Spleen (tissue), 11 donors: ENCODE results near the gene APOC3. TPM values are rescaled to one million over a fixed set of nuclear protein-coding genes. Genes with fewer than 3 reads are reported as not detected.
A peak's percentile ranks its signal among the peaks of the same experiment; 100 is the strongest.
"Not testable (repeated sequence)": the region's sequence is repeated elsewhere in the genome, so short reads cannot be mapped to it uniquely, and the experiment has no call there.

ENCODE experiments used
- DNase-seq: peaks from one replicate; pipeline ENCODE4 v3.0.0-alpha.2; 2020
- H3K27ac ChIP-seq, 8 donors: fragments of 200-600 bp; sonication (generic) in 7 of 8; 1 replicate in 4 of 8; 2 replicates in 4 of 8; pipeline versions ENCODE4 v1.5.0 to v1.8.0; 2016 to 2021; ENCODE audit warnings: inconsistent platforms in 4 of 8, mild to moderate bottlenecking in 4 of 8, moderate library complexity in 1 of 8
- H3K27me3 ChIP-seq, 7 donors: fragments of 200-600 bp; sonication (generic) in 6 of 7; replicated peaks in 1 of 7; 1 replicate in 4 of 7; 2 replicates in 3 of 7; pipeline versions ENCODE4 v1.5.0 to v1.8.0; 2016 to 2021; ENCODE audit warnings: inconsistent platforms in 3 of 7, mild to moderate bottlenecking in 1 of 7
- H3K36me3 ChIP-seq, 6 donors: fragments of 200-600 bp; sonication (generic) in 5 of 6; 1 replicate in 4 of 6; 2 replicates in 2 of 6; pipeline versions ENCODE4 v1.5.0 to v1.8.0; 2016 to 2021; ENCODE audit warnings: inconsistent platforms in 2 of 6
- H3K4me1 ChIP-seq, 6 donors: fragments of 200-600 bp; sonication (generic) in 5 of 6; 1 replicate in 3 of 6; 2 replicates in 3 of 6; pipeline versions ENCODE4 v1.5.0 to v1.8.0; 2016 to 2021; ENCODE audit warnings: inconsistent platforms in 3 of 6
- H3K4me3 ChIP-seq, 8 donors: fragments of 200-600 bp; sonication (generic) in 7 of 8; 1 replicate in 4 of 8; 2 replicates in 4 of 8; pipeline versions ENCODE4 v1.5.0 to v1.8.0; 2016 to 2021; ENCODE audit warnings: inconsistent platforms in 4 of 8, mild to moderate bottlenecking in 4 of 8, moderate library complexity in 2 of 8
- H3K9me3 ChIP-seq, 8 donors: fragments of 200-600 bp; sonication (generic) in 7 of 8; 1 replicate in 4 of 8; 2 replicates in 4 of 8; pipeline versions ENCODE4 v1.5.0 to v1.8.0; 2016 to 2021; ENCODE audit warnings: inconsistent platforms in 4 of 8
- CTCF ChIP-seq, 11 experiments: fragments of 200-600 bp in 7 of 11; fragments of 450-650 bp in 4 of 11; sonication (generic) in 4 of 11; IDR thresholded peaks in 8 of 11; conservative IDR thresholded peaks in 3 of 11; 1 replicate in 7 of 11; 2 replicates in 4 of 11; pipeline versions ENCODE4 v1.4.0 to v1.8.0; 2016 to 2021; ENCODE audit warnings: antibody characterized with exemption in 11 of 11, inconsistent platforms in 4 of 11, mild to moderate bottlenecking in 1 of 11
- POLR2A ChIP-seq, 3 donors: fragments of 450-650 bp; IDR thresholded peaks; one replicate each; pipeline ENCODE4 v1.5.1; 2017; ENCODE audit warnings: antibody characterized with exemption in 3 of 3, mild to moderate bottlenecking in 1 of 3
- POLR2AphosphoS5 ChIP-seq, 3 donors: sonication (generic); formaldehyde crosslinking; IDR thresholded peaks; one replicate each; pipeline ENCODE4 v1.5.1; 2017; ENCODE audit warnings: antibody characterized with exemption in 3 of 3
- WGBS, 5 donors: extraction: QIAGEN DNeasy Blood & Tissue Kit in 3 of 5; methylation state at CpG; one replicate each; pipeline versions ENCODE4 v1.1.5 to v1.1.7; 2013 to 2018; 5-methylcytosine and 5-hydroxymethylcytosine counted together
- intact Hi-C: fragments of 100-400 bp; cut with DNase I; formaldehyde crosslinking; loops from one replicate; pipeline ENCODE4 v1.15.0; 2023; ENCODE audit warnings: low total_unique reads
- polyA plus RNA-seq, 3 donors: library from polyadenylated mRNA; stranded (reverse); fragments of 200-250 nt; gene quantifications; one replicate each; pipeline ENCODE4 v1.2.1, GENCODE V29; 2013
- total RNA-seq, 7 donors: library from RNA; depleted of rRNA in 3 of 7; stranded (reverse); fragments of >200 nt in 3 of 7; fragmentation: NEBNext Ultra II Directional in 4 of 7; extraction: Animal tissue kit (Norgen Biotek cat#: 25700) in 4 of 7; gene quantifications; one replicate each; pipeline versions ENCODE4 v1.1.0 to v1.2.1, GENCODE V29; 2016 to 2021
- donor health status: healthy with polysubstance abuse.
- donor health status: DM: no; HTN: no; CAD: no; lungs with moderate emphysema.
- donor health status: DM: no; HTN: no; CAD: no.
- donor health status: Bipolar disorder and iron deficiency.
- donor health status: healthy.
- donor health status: DM: no; HTN: no; CAD: no.
- donor health status: DM: yes; HTN: yes; CAD: no.

The APOC3 gene
- total and polyA plus RNA-seq, 10 donors, result 0.70 TPM; not detected in 9

GRCh38 chr11:116833816-116834534, 4.3 kb downstream of the APOC3 start:
- intact Hi-C loops, result no loop called here
- Histone ChIP-seq H3K27ac (no peak overlapping the region), H3K4me3 (no peak overlapping the region), H3K9me3 (no peaks in the 10 kb centered on the region), H3K36me3 (no peaks in the 10 kb centered on the region), H3K4me1 (peaks cover 9 to 30% (median 19%) of the 10 kb centered on the region in 6 donors), H3K27me3 (peaks cover 0 to 8% (median 0%) of the 10 kb centered on the region in 7 donors)
- WGBS, 5 donors, result 86 to 96% (median 90%) methylated on average over 14 of the region's 14 CpGs
- TF ChIP-seq POLR2AphosphoS5 (IDR thresholded peaks at IDR 0.05) (no peak), POLR2A (IDR thresholded peaks at IDR 0.05) (no peak), CTCF (IDR thresholded peaks at IDR 0.05 in 8 of 11, conservative IDR thresholded peaks at IDR 0.05 in 3 of 11) (no peak)
- DNase-seq, result peak; percentile 54

- peak; percentile 58 for DNase-seq
- intact Hi-C loops, H3K27me3 ChIP-seq, H3K9me3 ChIP-seq, H3K36me3 ChIP-seq: not testable (repeated sequence)
- Histone ChIP-seq H3K4me3 (peak overlapping the region in 1 of 8 donors; percentile 72), H3K4me1 (peaks cover 9 to 30% (median 19%) of the 10 kb centered on the region in 6 donors), H3K27ac (peak overlapping the region in 6 of 8 donors; percentile 61 to 81 (median 70))
- WGBS, 5 donors, result 69 to 82% (median 78%) methylated on average over 12 to 13 of the region's 13 CpGs
These were observed 4.9 kb downstream of the APOC3 start for GRCh38 chr11:116834535-116835041.

- H3K9me3 ChIP-seq, result no peaks in the 10 kb centered on the region
These were observed 5.5 kb downstream of the APOC3 start for GRCh38 chr11:116835042-116835772.

More at GRCh38 chr11:116835042-116835772, 5.5 kb downstream of the APOC3 start:
- peaks cover 0 to 8% (median 0%) of the 10 kb centered on the region in 7 donors for H3K27me3 ChIP-seq
- peaks cover 9 to 30% (median 19%) of the 10 kb centered on the region in 6 donors for H3K4me1 ChIP-seq
- intact Hi-C loops, result no loop called here
- H3K27ac ChIP-seq, result peak overlapping the region; percentile 0 to 81 (median 67)
- H3K4me3 ChIP-seq, result peak overlapping the region; percentile 27 to 72 (median 48)
- DNase-seq, result no peak
- 13 to 23% (median 14%) methylated on average over 13 to 28 of the region's 28 CpGs for WGBS, 5 donors
- no peak for TF ChIP-seq CTCF (IDR thresholded peaks at IDR 0.05 in 8 of 11, conservative IDR thresholded peaks at IDR 0.05 in 3 of 11)
- no peak for TF ChIP-seq POLR2A (IDR thresholded peaks at IDR 0.05)
- TF ChIP-seq POLR2AphosphoS5 (IDR thresholded peaks at IDR 0.05), result no peak
- no peaks in the 10 kb centered on the region for H3K36me3 ChIP-seq
